LoVo (cell line): Measurements from ENCODE around the gene NAA20.

ENCODE experiments used
- DNase-seq: peaks from one replicate; pipeline ENCODE4 v3.0.0-alpha.2; 2016; ENCODE audit warnings: low spot score

NAA20 gene

DNA sequence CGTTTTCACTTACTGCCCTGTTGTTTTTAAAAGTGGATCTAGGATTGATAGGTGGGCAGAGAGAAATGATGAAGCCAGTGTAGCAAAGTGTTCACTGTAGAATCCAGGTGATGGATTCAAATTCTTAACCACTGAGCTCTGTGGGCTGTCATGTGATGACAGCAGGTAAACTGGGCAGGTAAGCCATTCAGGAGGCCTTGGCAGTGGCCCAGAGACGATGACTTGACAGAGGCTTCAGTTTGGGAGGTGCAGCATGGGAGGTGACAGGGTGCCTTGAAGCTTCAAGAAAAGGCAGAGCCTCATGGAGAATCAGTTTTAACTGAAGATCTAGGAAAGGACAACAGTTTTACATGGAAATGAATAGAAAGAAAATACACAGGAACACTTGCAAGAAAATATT is 2.0 kb downstream of the NAA20 start:
- peak; percentile 59 for DNase-seq

DNA sequence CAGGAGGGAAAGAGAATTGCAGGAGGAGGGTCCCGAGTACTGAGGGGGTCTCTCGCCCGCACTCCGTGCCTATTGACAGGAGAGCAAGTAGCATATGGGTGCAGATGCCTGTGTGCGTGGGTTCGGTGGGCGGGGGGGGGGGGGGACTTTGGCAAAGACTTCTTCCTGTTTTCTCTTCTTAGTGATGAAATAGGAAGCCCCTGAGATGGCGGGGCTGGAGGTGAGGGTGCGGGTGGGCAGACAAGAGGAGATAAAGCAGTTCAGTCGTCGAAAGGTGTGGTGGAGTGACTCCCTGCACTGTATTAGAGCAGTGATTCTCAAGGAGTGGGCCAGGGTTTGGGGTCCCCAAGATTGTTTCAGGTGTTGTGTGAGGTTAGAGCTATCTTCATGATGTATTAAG is 3.7 kb downstream of the NAA20 start:
- no peak for DNase-seq

DNA sequence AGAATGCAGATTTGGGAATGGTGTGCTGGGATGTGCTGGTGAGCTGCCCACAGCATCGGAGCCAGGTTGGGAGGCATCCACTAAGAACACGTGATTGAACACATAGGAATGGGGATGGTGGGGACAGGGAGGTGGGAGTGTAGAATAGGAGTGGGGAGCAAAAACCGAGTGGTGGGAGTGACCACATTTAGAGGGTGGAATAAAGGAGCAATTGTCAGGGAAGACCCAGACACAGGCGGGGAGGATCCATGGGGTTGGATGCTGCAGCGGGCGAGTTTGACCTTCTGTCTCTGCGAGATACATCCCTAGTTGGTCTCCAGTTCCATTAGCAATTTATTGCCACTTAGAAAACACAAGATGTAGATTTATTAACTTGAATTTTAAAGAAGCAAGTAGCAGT is 4.7 kb downstream of the NAA20 start:
- DNase-seq, result no peak

DNA sequence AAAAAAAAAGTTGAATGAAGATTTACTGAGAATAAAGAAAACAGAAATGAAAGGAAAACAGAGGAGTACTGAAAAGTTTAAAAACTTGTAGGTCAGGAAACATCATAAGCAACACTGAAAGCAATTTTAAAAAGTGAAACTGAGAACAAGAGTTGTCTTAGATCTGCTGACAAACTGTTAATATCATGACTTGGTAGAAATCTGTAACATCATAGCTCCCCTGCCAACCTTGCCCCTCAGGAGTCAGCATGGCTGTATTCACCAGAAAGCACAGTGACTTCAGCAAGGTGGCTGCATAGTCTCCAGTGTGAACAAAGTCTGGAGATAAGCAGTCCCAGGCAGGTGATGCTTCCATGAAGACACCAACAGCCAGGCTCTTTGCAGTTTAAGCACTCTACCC is 5.3 kb downstream of the NAA20 start:
- no peak for DNase-seq

DNA sequence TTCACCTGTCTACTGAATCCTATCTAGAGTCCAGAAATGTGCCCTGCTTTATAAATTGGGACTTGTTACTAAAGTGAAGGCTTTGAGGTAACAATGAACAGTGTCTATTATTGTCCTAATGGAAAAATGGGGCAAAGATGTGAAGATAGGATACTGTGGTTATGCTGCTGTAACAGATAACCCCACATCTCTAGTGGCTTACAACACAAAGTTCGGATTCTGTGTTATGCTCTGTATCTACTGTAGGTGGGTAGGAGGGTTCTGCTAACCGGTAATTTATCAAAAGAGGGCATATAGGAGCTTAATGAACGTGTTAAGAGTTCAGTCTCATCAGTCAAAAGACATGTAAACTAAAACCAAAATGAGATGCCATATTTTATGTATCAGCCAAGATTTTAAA is 6.2 kb downstream of the NAA20 start:
- no peak for DNase-seq

DNA sequence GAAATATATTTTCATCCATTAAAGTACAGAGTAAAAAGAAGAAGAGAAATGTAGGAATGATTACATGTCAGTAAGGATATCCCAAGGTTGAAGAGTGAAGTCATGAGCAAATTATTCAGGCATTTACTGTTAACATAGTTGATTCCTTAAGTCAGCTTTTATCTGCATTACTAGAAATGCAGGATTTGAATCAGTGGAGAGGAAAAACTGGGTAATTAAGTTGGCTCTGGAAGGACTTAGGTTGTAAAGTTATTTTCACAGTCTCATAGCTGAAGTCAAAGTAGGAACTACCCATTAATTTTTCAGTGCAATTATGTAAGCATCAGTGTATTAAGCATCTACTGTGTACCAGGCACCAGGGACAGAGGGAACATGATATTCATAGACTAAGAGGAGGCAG is 7.8 kb downstream of the NAA20 start:
- DNase-seq, result no peak

DNA sequence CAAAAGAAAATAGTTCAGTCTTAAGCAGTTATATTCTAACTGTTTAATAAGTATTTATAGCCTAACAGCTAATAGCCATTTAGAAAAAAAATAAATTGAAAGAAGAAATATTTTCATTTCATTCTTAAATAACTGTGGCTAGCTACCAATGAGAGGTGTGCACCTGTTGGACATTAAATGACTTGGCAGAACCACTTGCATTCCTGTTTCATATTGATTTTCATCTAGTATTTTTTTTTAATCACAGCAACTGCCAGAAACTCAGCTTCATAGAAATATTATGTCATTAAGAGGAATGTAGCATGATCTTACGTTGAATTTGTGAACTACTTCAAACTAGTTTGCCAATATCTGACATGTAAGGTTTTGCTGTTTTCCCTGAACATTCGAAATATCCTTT is 10.1 kb downstream of the NAA20 start:
- no peak for DNase-seq

DNA sequence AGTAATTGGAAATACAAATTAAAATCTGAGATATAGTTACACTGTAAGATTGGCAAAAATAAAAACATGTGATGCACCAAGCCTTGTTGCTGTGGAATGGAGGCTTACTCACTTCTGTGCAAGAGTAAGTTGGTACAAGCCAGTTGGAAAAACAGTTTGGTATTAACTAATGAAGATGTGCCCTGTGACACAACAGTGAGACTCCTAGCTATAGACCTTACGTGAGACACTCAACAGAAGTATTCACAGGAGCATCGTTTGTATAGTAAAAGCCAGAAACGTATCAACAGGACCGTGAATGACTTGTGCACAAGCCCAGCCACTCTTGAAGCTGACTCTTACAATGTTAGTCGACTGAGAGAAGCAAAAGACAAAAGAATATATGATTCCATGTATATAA is 14.6 kb downstream of the NAA20 start:
- no peak for DNase-seq

DNA sequence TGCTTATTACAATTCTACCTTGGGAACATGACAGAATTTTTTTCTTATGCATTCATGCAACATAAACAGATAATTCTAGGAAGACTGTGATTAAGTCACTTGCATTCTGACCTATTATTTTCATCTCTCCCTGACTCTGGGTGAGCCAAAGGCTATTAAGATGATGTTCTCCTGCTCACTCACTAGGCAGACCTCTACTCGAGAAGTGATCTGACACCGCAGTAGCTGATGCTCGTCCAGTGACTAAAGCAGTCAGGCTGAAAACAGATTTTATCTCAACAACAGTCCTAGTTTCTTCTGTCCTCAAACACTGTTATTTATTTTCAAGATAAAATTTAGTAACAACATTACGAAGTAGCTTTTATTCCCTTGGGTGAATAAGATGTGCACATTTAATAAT is 17.3 kb downstream of the NAA20 start:
- no peak for DNase-seq

DNA sequence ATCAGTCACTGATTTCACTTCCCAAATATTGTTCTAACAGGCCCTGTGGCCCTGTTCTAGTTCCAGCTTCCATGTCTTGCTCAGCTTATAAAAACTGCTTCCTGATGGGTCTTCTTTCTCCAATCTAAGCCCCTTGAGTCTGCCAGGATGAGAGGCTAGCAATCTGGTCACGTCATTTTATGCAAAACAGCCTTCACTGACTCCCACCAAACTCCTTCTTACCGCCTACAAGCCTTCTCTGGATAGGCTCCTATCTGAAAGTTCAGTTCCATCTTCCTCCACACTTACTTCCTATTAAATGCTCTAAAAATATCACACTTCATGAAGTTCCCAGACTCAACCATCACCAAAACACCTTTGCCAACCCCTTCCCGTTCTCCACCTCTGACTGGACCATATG is 19.6 kb downstream of the NAA20 start:
- no peak for DNase-seq

DNA sequence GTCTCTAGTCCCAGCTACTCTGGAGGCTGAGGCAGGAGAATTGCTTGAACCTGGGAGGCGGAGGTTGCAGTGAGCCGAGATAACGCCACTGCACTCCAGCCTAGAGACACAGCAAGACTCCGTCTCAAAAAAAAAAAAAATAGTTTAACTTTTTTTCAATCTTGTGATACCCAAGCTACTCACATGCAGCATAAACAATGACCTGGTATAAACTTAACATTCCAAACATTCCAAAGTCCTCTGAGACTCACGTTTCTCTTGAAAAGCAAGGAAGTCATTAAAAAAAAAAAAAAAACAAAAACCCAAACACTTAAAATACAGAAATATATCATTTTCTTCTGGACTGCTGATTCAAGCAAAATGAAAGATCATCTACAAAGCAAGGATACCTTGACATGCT is 20.8 kb downstream of the NAA20 start:
- DNase-seq, result no peak

DNA sequence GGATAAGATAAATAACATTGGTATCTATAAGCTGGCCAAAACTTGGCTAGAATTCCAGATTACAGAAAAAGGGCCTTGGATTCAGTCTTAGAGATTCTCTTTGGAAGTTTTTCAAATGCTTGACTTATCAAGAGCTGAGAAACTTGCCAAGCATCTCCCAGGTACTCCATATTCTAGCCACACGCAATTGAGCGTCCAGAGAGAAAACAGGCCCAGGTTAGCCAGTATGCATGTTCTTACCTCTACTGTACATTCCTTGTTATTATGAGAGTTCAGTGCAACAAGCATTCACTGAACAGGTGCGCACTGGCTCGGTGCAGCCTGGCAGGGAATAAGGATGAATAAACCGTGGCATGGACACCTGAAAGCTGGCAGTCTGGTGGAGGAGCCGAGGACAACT is 21.4 kb downstream of the NAA20 start:
- no peak for DNase-seq

DNA sequence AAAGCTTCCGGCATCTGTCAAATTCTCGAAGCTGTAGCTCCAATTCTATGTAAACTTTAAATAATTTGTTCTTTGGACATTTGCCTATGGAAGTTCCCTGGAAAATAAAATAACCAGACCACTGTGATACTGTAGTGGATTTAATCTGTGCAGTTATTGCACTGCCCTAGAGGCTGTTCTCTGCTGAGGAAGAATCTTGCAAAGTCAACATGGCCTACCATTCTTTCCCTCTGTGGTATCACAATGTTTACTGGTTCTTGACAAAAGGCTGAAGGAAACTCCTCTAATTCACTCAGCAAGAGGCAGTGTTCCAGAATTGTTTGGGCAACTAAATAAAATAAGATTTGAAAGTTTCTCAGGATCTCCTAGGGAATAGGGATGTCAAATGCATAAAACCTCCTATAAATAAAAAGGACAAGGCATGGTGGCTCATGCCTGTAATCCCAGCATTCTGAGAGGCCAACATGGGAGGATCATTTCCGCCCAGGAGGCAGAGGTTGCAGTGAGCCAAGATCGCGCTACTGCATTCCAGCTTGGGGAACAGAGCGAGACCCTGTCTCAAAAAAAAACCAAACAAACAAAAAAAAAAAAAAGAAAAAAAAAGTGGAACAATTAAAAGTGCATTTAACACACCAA is 22.7 kb downstream of the NAA20 start:
- DNase-seq, result no peak

DNA sequence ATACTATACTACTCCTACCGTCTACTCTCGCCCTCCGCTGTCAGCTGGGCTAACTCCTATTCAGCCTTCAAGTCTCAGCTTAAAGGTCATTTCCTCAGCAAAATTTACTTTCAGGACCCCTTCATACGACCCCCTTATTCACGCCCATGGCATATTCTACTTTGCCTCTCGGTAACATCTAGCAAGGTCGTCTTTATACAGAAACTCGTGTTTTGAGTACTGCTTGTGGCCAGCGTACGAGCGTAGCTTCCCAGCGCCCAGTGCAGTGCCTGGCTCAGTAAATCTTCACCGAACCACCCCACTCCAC is 34.6 kb downstream of the NAA20 start:
- no peak for DNase-seq

DNA sequence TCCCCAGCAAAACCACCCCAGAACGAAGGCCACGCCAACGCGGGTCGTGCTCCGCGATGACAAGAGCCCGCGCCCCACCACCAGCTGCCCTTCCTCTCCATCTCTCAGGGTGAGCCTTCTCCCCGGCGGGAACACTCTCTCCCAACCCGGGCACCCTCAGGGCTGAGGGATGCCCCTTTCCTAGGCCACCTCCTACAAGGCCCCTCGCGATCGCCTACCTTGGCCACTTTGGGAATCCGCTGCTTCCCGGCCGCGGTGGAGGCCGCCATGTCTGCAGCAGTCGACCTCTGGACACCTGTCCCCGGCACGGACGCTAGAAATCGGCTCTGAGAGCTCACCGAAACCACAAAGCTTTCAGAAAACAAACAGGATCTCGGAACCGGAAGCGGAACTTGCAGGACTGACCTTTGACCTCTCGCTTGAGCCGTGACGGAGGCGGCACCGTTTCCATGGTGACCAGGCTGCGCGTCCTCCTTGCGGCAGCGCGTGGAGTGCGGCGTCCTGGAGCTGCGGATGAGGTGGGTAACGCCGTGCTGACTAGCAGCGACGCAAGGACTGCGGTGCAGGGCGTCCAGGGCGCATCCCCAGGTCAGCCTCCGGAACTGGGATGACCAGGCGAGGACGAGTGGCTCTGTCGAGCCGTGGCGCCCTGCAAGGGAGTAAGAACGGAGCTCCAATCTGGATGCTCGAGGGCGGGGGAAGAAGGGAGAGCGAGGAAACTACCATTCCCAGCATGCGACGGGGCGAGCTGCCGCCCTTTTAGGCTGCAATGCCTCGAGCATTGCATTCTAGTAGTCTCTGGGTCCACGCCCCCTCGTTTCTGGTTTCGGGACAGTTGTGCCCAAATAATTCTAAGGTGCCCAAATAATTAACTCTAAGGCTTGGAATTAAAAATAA is 35.2 kb downstream of the NAA20 start, which contains the start of the genes CFAP61 and CRNKL1:
Gene CFAP61, plus strand, starts transcription at position 459 of the 897 bp plus-strand sequence. CDS start 4,122 bp downstream, outside the sequence.
Gene CRNKL1, minus strand, starts transcription at position 393 of the 897 bp plus-strand sequence. Its CDS starts 124 bp downstream, at position 269.
- DNase-seq, result peak; percentile 97

DNA sequence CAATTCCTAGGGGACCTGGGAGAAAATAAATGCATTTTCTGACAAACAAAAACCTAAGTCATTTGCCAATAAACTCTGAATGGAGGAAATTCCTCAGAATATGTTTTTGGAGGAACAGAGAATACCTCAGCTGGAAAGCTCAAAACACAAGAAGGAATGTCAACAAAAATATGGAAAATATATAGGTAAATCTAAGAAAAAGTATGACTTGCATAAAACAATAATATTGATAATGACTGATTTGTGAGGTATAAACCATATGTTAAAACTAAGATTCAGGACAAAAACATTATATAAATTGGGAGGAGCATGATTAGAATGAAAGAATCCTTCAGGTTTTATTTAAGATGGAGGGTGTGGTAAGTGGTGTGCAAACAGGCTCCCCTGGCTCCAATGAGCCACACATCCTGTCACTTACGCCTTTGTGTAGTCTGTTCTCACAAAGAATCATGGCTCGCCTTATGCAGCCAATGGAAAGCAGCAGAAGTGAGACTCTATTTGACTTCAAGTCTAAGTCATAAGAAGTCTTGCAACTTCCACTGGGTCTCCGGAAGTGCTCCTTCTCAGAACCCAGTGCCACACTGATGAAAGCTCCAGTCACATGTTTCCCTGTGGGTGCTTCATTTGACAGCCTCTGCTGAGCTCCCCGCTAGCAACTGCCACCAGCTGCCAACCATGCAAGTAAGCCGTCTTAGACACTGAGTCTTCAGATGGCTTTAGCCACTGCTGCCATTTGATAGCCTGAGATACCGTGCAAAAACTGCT is 43.3 kb downstream of the NAA20 start:
- DNase-seq, result no peak

DNA sequence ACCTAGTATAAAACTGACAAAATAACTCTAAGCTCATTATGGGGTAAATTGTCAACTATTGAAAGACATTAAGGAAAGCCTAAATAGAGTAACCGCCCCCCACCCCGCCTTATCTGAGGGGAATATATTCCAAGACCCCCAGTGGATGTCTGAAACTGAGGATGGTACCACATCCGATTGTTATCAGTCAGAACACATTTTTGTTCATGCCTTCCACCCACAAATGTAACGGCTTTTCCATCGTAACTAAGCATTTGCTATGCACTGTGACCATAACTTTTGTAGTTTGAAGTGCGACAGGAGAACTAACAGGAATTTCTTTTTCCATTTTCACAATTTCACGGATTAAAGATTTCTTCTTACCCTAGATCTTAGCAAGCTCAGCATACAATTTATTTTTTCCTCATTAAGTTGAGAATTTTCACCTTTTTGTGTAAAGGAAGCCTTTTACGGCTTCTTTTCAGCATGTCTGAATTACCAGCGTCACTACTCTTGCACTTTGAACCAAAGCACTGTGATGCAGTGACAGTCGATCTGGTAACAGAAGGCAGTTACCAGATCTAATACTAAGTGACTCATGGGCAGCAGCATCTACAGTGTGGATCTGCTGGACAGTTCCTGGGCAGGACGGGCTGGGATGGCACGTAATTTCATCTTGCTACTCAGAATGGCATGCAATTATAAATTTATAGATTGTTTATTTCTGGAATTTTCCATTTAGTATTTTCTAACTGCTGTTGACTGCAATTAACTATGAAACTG is 47.0 kb downstream of the NAA20 start:
- no peak for DNase-seq

DNA sequence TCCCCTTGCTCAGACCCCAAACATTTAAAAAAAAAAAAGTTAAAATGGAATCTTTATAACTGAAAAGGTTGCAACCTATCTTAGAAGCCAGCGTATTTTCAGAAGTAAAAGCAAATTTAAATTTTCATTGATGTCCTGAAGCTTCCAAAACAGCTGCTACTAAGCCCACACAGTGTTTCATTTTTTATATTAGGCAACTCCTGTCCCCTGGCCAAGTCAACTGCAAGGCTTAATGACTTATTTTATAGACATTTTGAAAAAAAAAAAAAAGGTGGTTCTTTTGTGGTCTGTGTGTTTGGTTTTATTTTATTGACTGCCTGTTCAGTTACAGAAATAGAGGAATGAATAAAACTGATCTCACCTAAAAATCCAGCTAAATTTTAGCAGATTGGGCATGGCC is 48.2 kb downstream of the NAA20 start:
- no peak for DNase-seq

DNA sequence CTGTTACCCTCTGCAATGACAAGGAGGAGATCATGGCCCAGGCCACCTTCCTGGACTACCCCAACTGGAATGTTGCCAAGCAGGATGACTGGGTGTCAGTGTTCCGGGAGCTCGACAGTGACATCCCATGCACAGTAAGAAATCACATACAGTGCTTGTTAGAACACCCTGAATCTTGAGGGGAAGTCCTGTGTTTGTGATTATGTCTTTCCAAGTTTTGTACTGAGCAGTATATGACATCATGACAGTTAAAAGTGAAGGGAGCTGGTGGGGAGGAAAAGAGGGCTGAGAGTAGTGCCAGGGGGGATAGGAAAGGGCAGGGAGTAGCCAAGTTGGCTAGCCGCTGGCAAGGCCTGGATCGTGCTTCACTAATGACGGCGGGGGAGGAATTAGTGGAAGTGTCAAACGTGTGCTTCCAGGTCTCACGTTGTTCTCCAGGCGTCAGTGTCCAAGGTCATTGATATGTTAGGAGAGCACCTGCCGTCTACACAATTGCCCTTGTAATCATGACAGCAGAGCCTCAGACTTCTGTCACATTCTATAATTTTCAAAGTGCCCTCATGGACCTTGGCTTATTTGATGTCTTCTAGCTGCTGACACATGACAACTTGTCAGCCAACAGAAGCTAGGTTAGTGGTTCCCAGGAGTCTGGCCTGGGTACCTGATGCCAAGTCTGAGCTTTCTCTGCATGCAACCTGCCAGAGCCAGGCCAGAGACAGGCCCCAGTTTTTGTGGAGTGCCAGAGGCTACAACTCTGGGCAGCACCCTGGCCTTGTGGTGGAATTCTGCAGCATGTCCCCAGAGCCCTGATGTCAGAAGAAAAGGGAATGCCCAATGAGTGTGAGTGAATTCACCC is 53.9 kb downstream of the NAA20 start:
- DNase-seq, result no peak

DNA sequence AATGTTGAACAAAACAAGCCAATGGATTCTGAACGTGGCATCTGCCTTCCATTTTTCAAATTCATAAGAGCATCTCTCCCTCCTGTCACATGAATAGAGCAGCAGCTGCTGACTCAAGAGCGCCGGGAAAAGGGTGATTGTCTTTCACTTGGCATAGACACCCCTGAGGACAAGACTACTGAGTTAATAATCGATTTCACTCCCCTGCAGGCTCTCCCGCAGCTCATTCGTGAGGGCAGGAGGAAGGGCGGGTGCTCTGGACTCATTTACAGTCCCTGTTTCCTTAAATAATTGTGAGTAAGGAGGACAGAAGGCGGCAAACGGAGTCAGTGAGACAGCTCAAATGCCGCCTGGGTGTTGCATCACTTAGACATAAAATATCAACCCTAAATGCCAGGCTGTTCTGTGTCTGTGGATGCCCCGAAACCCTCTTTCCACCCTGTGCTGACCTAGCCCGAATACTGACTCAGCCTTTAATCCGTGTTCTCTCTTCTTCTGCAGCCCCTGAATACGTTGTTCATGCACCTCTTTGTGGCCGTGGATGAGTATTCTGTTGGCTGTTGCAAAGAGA is 56.7 kb downstream of the NAA20 start:
- DNase-seq, result no peak

DNA sequence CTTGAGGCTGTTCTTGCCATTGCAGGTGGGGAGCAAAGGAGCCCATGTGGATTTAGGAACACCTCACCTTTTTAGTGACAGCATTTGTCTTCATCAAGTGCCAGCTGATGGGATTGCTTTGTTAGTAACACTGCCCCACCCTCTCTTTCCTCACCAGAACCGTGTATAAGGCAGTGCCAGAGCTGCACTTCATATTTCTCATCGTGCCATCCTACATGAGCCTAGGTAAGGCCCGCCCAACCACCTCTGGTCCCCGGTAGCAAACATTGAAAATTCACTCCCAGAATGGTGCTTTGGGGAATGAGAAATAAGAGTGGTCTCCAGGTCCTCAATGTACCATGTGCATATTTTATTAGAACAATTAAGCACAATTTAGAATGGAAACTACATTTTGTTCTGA is 57.9 kb downstream of the NAA20 start:
- no peak for DNase-seq
